HG02642 (cell line): ENCODE data around the gene SMARCA2.

Source experiments
- ATAC-seq: cut with Tn5 transposase; IDR thresholded peaks from one replicate; pipeline ENCODE4 v1.9.1; 2021; ENCODE audit warnings: mild to moderate bottlenecking; ENCODE audit not compliant: unreplicated experiment, poor library complexity

Gene SMARCA2

DNA sequence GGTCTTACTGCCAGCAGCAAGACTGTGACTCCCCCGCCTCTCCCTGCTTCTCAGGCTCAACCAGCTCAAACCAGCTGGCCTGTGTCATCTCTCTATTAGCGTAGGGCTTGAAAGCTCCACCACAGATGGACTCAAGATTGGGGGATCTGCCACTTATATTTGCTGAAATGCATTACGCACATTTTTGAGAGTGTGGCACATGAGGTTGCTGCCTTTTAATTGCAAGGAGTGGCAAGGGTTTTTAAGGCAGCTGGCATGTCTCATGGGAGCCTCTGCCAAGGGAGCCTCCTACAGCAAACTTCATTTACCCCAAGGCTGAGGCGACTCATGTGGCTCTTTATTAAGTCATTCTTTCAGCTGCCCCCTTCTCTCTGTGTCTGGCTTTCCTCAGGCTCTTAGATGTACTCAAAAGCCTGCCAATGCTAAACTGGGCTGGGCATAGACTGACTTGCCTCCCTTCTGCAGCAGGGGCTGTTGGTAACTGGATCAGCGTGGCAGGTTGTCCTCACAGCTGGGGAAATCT is 219.3 kb downstream of the SMARCA2 start:
- ATAC-seq = no peak

DNA sequence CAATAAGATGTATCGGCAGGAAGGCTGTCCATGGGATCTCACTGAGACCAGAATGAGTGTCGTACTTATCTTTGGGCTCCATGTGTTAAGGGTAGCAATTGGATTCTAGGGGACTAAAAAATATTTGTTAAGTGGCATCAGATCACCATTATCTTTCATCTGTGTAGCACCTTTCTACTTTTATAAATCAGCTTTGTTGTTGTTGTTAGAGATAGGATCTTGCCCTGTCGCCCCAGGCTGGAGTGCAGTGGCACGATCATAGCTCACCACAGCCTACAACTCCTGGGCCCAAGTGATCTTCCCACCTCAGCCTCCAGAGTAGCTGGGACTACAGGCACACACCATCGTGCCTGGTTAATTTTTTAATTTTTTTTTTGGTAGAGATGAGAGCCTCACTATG is 220.5 kb downstream of the SMARCA2 start:
- ATAC-seq = no peak

DNA sequence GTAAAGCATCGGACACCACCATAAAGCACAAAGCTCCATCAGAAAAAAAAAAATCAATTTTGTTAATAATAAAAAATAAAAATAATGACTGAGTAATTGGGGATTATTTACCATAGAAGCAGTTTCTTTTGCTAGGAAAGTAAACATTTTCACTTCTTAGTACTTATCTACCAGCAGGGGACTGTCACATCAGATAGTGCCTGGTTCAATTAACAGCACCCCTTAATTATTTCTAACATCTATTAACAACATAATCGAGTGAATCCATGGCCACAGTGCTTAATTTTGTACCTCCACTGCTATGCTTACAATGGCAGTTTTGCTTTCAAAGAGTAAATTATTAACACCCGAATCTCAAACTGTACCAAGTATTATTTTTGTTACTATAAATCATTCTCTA is 221.7 kb downstream of the SMARCA2 start:
- ATAC-seq = no peak

DNA sequence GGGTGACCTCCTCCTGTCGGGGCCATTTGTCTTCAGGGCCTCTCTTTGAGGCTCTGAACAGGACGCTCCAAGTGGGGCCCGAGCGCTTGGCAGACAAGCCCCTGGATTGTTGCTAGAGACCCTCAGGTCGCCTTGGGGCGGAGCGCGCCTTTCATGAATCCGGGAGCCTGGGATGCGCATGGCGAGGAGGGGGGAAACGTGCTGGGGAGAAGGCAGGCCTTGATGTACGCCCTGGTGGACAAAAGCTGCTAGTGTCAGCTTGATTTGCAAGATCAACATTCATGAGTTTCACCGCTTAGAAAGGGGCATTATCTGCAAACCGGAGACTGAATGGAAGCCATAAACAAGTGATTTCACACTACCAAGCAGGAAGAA is 226.3 kb downstream of the SMARCA2 start:
- no peak for ATAC-seq

DNA sequence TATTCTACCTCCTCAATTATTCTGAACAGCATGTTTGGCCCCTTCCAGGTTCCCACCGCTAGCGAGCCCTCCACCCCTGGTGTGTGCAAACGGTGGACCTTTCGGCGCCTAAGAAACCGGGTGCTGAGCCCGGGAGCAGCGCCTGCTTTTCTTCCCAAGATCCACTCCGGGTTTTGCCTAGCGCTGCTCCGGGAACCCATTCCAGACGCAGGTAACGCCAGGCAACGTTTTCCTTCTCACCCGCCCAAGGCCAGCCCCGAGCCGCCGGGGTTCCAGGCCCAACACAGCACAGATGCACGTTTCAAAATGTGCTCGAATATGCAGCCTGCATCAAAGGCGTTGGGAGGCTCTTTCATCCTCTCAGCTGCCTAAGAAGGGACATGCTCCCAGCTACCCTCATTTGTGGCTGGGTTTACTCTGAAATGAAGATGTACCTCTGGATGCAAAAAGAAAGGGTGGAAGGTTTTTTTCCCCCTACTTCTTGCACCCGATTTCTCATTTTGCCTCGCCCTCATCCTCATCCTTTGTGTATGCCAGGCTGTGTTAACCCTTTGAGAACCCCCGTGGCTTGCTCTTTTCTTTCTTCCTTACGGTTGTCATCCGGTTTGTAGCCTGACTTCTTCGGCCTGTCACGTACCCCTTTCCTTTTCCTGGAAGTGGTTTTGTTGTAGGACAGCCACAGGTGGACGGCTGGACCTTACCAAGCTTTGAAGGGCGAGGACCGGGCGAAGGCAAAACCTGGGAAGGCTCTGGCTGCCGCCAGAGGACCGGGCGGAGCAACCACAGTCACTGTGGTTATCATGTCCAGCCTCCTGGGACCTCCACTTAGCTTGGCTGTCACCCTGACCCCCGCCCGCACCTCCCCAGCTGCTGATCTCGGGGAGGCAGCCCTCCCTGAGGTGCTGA is 226.9 kb downstream of the SMARCA2 start:
- peak; percentile 95 for ATAC-seq

DNA sequence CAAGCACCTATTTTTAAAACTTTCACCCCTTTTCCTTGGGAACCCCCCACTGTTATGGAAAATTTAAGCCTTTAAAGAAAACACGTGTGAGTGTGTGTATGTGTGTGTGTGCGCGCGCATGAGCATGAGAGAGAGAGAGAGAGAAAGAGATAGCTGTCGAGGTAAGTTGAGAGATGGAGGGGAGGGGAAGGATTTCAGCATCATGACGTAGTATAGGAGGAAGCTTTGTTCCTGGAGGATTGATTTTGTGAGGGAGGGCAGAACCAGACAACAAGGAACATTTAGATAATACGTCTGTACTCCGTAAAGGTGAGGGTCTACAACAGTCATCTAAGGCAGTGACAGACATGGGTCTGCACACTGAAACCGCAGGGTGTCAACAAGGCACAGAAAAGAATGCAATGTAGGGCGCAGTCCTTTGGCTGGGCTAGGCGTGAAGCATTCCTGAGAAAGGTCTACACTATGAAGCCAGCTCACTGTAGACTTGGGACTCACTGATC is 227.7 kb downstream of the SMARCA2 start:
- ATAC-seq = no peak
